SK-N-SH (cell line): Measurements from ENCODE around the gene TMEM63B. TPM values are rescaled to one million over a fixed set of nuclear protein-coding genes. Genes with fewer than 3 reads are reported as not detected.

ENCODE experiments used
- CTCF ChIA-PET: fragments of 300-600, 350-600 bp; formaldehyde crosslinking; extraction: SDS; loops from one replicate; lab custom pipeline; 2021; lab: Yijun Ruan, JAX
- POLR2A ChIA-PET: fragments of 350-600 bp; sonication (Branson Sonifier 250); formaldehyde crosslinking; extraction: SDS; loops from one replicate; lab custom pipeline; 2020; ENCODE audit warnings: antibody characterized with exemption, inconsistent platforms; lab: Yijun Ruan, JAX
- DNase-seq: peaks from one replicate; pipeline ENCODE4 v3.0.0; 2012
- H2AFZ ChIP-seq: fragments of 200-600 bp; sonication (generic); 2 replicates; pipeline ENCODE4 v1.8.1; 2016; ENCODE audit warnings: antibody characterized with exemption, mild to moderate bottlenecking, low read depth
- H3F3A ChIP-seq: fragments of 200-600 bp; sonication (generic); replicated peaks from 2 replicates; pipeline ENCODE3; 2016; ENCODE audit warnings: antibody characterized with exemption, mild to moderate bottlenecking; ENCODE audit not compliant: insufficient read depth
- H3K27ac ChIP-seq, 2 experiments: fragments of 200-500 bp in 1 of 2; fragments of 200-600 bp in 1 of 2; sonication (Bioruptor generic) in 1 of 2; sonication (generic), shearing (Covaris generic) in 1 of 2; 2 replicates each; pipeline versions ENCODE4 v1.5.1 to v1.6.1; 2014 to 2016; ENCODE audit warnings: low read depth in 2 of 2, inconsistent platforms in 1 of 2, low read length in 1 of 2, mild to moderate bottlenecking in 1 of 2, mixed read lengths in 1 of 2
- H3K27me3 ChIP-seq: fragments of 200-600 bp; sonication (generic), shearing (Covaris generic); 2 replicates; pipeline ENCODE4 v1.6.1; 2016; ENCODE audit warnings: mixed run types; ENCODE audit not compliant: insufficient read depth
- H3K36me3 ChIP-seq, 2 experiments: fragments of 200-500 bp in 1 of 2; fragments of 200-600 bp in 1 of 2; sonication (Bioruptor generic) in 1 of 2; sonication (generic) in 1 of 2; replicated peaks in 1 of 2; 2 replicates each; pipeline versions ENCODE3 to v1.5.1; 2014 to 2016; ENCODE audit warnings: low read length in 1 of 2, mild to moderate bottlenecking in 1 of 2; ENCODE audit not compliant: insufficient read depth in 2 of 2, control insufficient read depth in 1 of 2
- H3K4me1 ChIP-seq, 2 experiments: fragments of 200-500 bp in 1 of 2; fragments of 200-600 bp in 1 of 2; sonication (Bioruptor generic) in 1 of 2; sonication (generic), shearing (Covaris generic) in 1 of 2; 2 replicates each; pipeline versions ENCODE4 v1.5.1 to v1.6.1; 2014 to 2016; ENCODE audit warnings: low read depth in 1 of 2, low read length in 1 of 2, mixed run types in 1 of 2; ENCODE audit not compliant: insufficient read depth in 2 of 2, control insufficient read depth in 1 of 2
- H3K4me2 ChIP-seq: fragments of 200-600 bp; sonication (generic), shearing (Covaris generic); 2 replicates; pipeline ENCODE4 v1.6.1; 2017; ENCODE audit warnings: mixed run types
- H3K4me3 ChIP-seq, 2 experiments: fragments of 200-500 bp in 1 of 2; fragments of 200-600 bp in 1 of 2; sonication (Bioruptor generic) in 1 of 2; sonication (generic), shearing (Covaris generic) in 1 of 2; 2 replicates each; pipeline versions ENCODE4 v1.5.1 to v1.8.1; 2014 to 2016; ENCODE audit warnings: low read depth in 2 of 2, inconsistent platforms in 1 of 2, low read length in 1 of 2, mild to moderate bottlenecking in 1 of 2, mixed read lengths in 1 of 2, moderate library complexity in 1 of 2
- H3K79me2 ChIP-seq: fragments of 200-600 bp; sonication (generic); 2 replicates; pipeline ENCODE4 v1.8.1; 2017; ENCODE audit warnings: mild to moderate bottlenecking; ENCODE audit not compliant: insufficient read depth
- H3K9ac ChIP-seq: fragments of 200-600 bp; sonication (generic); 2 replicates; pipeline ENCODE4 v1.6.1; 2017; ENCODE audit warnings: mixed run types
- H3K9me2 ChIP-seq: fragments of 200-600 bp; sonication (generic); 2 replicates; pipeline ENCODE4 v1.6.1; 2017; ENCODE audit warnings: mixed run types
- H3K9me3 ChIP-seq: fragments of 200-600 bp; sonication (generic); 2 replicates; pipeline ENCODE4 v1.6.1; 2017; ENCODE audit warnings: mixed run types, mild to moderate bottlenecking, moderate library complexity
- H4K20me1 ChIP-seq: fragments of 200-600 bp; sonication (generic); 2 replicates; pipeline ENCODE4 v1.6.1; 2017; ENCODE audit warnings: mild to moderate bottlenecking, mixed run types; ENCODE audit not compliant: insufficient read depth
- EP300 ChIP-seq, 2 experiments: IDR thresholded peaks; 2 replicates each; pipeline versions ENCODE4 v1.4.0 to v1.6.1; 2012; ENCODE audit warnings: borderline replicate concordance in 1 of 2, low read depth in 1 of 2, low read length in 1 of 2
- FOXM1 ChIP-seq: IDR thresholded peaks from 2 replicates; pipeline ENCODE4 v1.4.0; 2012; ENCODE audit warnings: low read depth, mild to moderate bottlenecking
- MAX ChIP-seq: IDR thresholded peaks from 2 replicates; pipeline ENCODE4 v1.4.0; 2012; ENCODE audit warnings: low read depth
- MEF2A ChIP-seq: IDR thresholded peaks from 2 replicates; pipeline ENCODE4 v1.4.0; 2012; ENCODE audit warnings: low read depth, borderline replicate concordance
- NRF1 ChIP-seq: IDR thresholded peaks from 2 replicates; pipeline ENCODE4 v1.6.1; 2012; ENCODE audit warnings: low read depth, mild to moderate bottlenecking, low read length
- RCOR1 ChIP-seq: fragments of 150-350 bp; IDR thresholded peaks from 2 replicates; pipeline ENCODE4 v1.6.1; 2017; ENCODE audit warnings: antibody characterized with exemption, low read length
- RFX5 ChIP-seq: IDR thresholded peaks from 2 replicates; pipeline ENCODE4 v1.6.1; 2012; ENCODE audit warnings: mild to moderate bottlenecking, improper control_type of control experiment, low read length
- SMC3 ChIP-seq: IDR thresholded peaks from 2 replicates; pipeline ENCODE4 v1.6.1; 2012; ENCODE audit warnings: low read depth, low read length, improper control_type of control experiment
- TEAD4 ChIP-seq: IDR thresholded peaks from 2 replicates; pipeline ENCODE4 v1.4.0; 2012; ENCODE audit warnings: mild to moderate bottlenecking, borderline replicate concordance; ENCODE audit not compliant: insufficient read depth
- USF2 ChIP-seq: fragments of 150-350 bp; IDR thresholded peaks from 2 replicates; pipeline ENCODE4 v1.6.1; 2017; ENCODE audit warnings: antibody characterized with exemption, low read length, low read depth, borderline replicate concordance
- YY1 ChIP-seq: IDR thresholded peaks from 2 replicates; pipeline ENCODE4 v1.4.0; 2012; ENCODE audit warnings: low read depth, mild to moderate bottlenecking
- ZBTB33 ChIP-seq: IDR thresholded peaks from 2 replicates; pipeline ENCODE4 v1.4.0; 2012; ENCODE audit warnings: low read depth, borderline replicate concordance
- WGBS: methylation state at CpG from one replicate; pipeline ENCODE4 v1.1.6; 2017; ENCODE audit warnings: low lambda C conversion rate; 5-methylcytosine and 5-hydroxymethylcytosine counted together
- polyA plus RNA-seq, 3 experiments: library from polyadenylated mRNA; depleted of rRNA; stranded (reverse); fragments of >200 nt; gene quantifications; 2 replicates each; pipeline ENCODE4 v1.2.3, GENCODE V29; 2012

The TMEM63B gene
- polyA plus RNA-seq, 1 of the 3 experiments (the other 2 are of a cell fraction) = 52.7 TPM

- H3K79me2 ChIP-seq = peaks cover 46% of the 10 kb centered on the region; the same call in 1 of the 2 replicates
- peaks cover 21 to 57% of the 10 kb centered on the region in 2 experiments for H3K36me3 ChIP-seq
- no peak overlapping the region for H2AFZ ChIP-seq
- H3K27ac ChIP-seq = no peak overlapping the region
- H3K27me3 ChIP-seq = no peaks in the 10 kb centered on the region
- no peak overlapping the region for H3K4me2 ChIP-seq
- POLR2A ChIA-PET = interaction anchor here (1.6 kb wide), 1 partner anchor 135 kb away, joined by 5 read pairs; the partner anchor contains the start of gene HSP90AB1
- H3F3A ChIP-seq = no peaks in the 10 kb centered on the region
- no peaks in the 10 kb centered on the region for H3K9me2 ChIP-seq
- peaks cover 11 to 13% of the 10 kb centered on the region in 2 experiments; a peak in 2 of 4 replicates for H3K4me1 ChIP-seq
- H3K9ac ChIP-seq = no peak overlapping the region
- CTCF ChIA-PET = interaction anchor here (1.0 to 12.1 kb wide), 5 partner anchors 11 to 143 kb away, joined by 3 to 103 read pairs (median 4); no protein-coding TSS in a partner anchor
- H3K4me3 ChIP-seq = no peak overlapping the region
- no peaks in the 10 kb centered on the region for H4K20me1 ChIP-seq
- no peaks in the 10 kb centered on the region for H3K9me3 ChIP-seq
- TF ChIP-seq RFX5 (no peak), FOXM1 (no peak), MEF2A (no peak), EP300 (IDR thresholded peaks at IDR 0.05; ENCODE audit: borderline replicate concordance in 1 of 2, low read depth in 1 of 2, low read length in 1 of 2) (no peak), TEAD4 (no peak), SMC3 (no peak), MAX (no peak), USF2 (no peak), NRF1 (no peak), RCOR1 (no peak), YY1 (no peak), ZBTB33 (no peak)
- 86% methylated on average over 6 of the region's 6 CpGs for WGBS
- DNase-seq = no peak
Observed at GRCh38 chr6:44111434-44112417, 15.6 kb upstream of the TMEM63B start.
